NCI-H128 (cell line): ENCODE results near the gene ASH1L.
A peak's percentile ranks its signal among the peaks of the same experiment; 100 is the strongest.
"Not testable (repeated sequence)": the region's sequence is repeated elsewhere in the genome, so short reads cannot be mapped to it uniquely, and the experiment has no call there.

Experiments used
- DNase-seq: peaks from one replicate; lab custom pipeline; 2025; ENCODE audit not compliant: unreplicated experiment; lab: John Stamatoyannopoulos, UW

The ASH1L gene

DNA sequence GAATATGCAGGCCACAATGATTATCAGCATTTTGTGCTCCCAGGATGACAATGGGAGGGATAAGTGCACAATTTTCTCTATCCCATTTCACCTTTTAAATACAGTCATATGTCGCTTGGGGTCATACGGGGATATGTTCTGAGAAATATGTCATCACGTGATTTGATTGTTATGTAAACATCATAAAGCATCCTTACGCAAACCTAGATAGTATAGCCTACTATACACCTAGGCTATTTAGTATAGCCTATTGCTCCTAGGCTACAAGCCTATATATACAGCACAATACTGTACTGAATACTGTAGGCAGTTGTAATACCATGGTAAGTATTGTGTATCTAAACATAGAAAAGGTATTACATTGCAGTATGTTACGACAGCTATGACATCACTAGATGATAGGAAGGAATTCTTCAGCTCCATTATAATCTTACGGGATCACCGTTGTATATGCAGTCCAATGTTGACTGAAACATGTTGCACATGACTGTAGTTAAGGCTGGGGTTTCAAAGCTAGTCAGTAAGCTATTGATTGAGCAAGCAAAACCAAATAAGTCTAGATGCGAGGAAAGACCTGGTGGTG, 223.0 kb downstream of the ASH1L start:
- no peak for DNase-seq

DNA sequence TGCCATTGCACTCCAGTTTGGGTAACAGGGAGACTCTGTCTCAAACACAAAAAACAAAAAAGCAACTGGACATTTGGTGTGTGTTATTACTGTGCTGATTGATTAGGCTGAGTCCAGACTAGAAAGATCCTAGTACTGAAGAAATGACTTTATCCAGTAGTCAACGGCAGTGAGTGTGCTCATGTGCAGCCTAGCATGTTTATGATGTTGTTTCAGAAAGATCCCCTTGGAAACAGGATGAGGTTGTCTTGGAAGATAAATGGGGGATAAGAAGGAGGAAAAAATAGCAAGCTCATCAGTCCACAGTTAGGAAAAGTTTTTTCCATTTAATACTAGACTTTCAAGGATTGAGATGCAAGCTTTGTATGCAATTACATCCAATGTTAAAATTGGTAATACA, 227.6 kb downstream of the ASH1L start:
- DNase-seq: no peak

DNA sequence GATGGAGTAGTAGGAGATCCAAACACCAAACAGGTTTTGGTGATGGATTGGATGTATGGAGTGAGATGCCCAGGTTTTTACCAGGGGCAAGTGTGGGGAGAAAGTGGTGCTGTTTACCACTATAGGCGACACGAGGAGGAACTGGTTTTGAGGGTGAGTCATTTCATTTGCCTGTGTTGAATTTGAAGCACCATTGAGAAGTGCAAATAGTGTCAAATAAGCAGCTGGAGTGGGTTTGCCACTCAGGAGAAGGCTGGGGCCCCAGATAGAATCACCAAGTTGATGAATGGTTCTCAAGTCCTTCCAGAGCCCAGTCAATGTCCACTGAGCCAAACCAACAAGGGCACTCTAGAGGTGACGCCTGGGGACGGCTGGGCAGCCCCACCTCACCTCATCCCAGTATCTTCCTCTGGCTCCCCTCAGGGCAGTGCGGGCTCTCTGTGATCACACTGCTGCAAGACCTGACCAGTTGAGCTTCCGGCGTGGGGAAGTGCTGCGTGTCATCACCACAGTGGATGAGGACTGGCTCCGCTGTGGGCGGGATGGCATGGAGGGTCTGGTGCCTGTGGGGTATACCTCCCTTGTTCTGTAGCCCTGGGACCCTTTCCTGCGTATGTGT, 232.5 kb downstream of the ASH1L start:
- DNase-seq: no peak

DNA sequence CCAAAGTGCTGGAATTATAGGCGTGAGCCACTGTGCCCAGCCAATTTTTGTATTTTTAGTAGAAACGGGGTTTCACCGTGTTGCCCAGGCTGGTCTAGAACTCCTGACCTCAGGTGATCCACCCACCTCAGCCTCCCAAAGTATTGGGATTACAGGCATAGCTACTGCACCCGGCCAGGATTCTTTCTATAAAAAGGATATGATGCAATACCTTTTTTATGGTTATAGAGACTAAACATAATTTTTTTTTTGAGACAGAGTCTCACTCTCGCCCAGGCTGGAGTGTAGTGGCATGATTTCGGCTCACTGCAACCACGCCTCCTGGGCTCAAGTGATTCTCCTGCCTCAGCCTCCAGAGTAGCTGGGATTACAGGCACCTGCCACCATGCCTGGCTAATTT, 233.7 kb downstream of the ASH1L start:
- DNase-seq: not testable (repeated sequence)

DNA sequence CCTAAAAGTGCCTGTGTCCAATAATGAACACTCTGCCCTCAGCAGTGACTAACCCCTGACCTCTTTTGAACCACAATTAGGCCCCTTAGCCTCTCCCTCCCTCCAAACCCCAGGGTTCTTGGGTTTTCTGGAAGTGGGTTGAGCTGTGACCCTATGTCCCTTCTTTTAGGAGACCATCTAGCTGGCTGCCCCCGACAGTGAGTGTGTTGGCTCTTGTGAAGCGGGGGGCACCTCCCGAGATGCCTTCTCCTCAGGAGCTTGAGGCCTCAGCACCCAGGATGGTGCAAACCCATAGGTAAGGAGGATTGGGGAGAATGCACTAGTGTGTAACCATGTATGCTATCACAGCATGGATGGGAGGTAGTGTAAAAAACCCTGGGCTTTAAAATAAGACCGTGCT, 234.6 kb downstream of the ASH1L start:
- DNase-seq: no peak

DNA sequence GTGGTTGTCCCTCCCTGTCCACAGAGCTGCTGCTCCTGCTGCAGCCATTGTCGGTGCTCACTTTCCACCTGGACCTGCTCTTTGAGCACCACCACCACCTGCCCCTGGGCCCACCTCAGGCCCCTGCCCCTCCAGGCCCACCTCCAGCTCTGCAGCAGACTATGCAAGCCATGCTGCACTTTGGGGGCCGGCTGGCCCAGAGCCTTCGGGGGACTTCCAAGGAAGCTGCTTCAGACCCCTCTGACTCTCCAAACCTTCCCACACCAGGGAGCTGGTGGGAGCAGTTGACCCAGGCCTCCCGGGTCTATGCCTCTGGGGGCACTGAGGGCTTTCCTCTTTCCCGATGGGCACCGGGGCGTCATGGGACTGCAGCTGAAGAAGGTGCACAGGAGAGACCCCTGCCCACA, 236.0 kb downstream of the ASH1L start:
- DNase-seq: no peak

DNA sequence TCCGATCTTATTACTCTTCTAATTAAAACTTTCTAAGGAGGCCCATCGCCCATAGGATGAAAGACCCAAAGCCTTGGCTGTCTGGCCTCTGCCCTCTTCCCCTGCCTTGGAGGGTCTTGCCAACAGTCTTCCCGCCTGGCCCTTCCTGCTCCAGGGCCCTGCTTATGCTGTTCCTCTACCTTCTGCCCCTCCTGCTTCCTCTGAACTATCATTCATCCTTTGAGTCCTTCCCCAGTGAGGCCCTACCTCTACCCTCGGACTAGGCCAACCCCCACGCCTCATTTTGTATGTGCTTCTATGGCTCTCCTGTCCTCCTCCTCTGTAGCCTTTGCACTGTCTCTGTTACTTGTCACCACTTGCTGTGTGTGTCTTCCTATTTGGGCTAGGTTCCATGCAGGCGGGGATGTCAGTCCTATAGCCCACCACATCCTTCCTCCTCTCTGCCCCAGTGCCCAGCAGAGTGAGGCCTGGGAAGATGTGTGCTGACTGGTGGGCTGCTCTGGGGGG, 236.5 kb downstream of the ASH1L start:
- no peak for DNase-seq

- no peak for DNase-seq
Measured at GRCh38 chr1:155325603-155325893, 237.1 kb downstream of the ASH1L start.

- DNase-seq: no peak
Measured at GRCh38 chr1:155324717-155325602, 237.6 kb downstream of the ASH1L start.

DNA sequence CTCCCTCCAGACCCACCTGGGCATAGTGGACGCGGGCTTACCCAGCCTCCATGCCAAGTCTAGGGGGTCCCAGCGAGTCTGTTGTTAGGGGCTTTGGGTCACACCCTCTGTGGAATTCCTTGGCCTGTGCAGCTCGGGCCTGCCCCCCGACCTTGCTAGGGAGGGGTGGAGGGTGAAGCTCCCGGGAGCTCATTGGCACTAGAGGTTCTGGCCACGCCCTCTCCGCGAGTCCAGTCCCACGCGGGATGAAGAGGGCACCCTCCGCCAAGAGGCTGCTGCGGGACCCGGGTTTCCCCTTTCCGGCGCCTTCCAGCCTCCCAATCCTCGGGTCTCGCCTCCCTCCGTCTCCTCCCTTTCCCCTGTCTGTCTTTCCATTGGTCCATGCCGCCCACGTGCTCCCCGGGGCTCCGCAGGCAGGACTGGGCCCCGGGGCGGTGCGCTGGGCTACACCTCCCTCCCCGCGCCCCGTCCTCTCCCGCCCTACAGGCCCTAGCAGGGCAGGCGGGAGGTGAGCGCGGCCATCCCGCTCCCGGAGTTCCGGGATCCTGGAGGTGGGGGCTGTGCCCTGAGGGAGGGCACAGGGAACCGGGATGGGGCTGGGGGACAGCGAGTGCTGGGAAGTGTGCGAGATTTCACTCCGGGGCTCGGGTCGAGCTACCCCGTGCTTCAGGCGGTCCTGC, 238.4 kb downstream of the ASH1L start:
- DNase-seq: peak; percentile 92

DNA sequence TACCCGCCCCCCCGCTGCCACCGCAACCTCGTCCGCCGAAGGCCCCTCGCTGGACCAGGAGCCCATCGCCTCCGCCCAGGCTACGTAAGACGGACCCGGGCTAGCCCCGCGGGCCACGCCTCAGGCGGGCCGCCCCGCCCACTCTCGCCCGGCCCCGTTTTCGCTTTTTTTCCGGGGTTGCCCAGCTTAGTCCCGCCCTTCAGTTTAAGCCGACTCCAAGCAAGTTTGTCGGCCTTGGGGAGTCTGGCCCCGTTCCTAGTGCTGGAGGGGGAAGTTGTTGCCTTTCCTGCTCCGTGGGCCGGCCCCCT, 238.9 kb downstream of the ASH1L start:
- DNase-seq: peak; percentile 55

- DNase-seq: peak; percentile 74
Measured at GRCh38 chr1:155322953-155323728, 239.5 kb downstream of the ASH1L start.

- no peak for DNase-seq
Measured at GRCh38 chr1:155322571-155322952, 240.0 kb downstream of the ASH1L start.

- DNase-seq: no peak
Measured at GRCh38 chr1:155321639-155322503, 240.7 kb downstream of the ASH1L start.

DNA sequence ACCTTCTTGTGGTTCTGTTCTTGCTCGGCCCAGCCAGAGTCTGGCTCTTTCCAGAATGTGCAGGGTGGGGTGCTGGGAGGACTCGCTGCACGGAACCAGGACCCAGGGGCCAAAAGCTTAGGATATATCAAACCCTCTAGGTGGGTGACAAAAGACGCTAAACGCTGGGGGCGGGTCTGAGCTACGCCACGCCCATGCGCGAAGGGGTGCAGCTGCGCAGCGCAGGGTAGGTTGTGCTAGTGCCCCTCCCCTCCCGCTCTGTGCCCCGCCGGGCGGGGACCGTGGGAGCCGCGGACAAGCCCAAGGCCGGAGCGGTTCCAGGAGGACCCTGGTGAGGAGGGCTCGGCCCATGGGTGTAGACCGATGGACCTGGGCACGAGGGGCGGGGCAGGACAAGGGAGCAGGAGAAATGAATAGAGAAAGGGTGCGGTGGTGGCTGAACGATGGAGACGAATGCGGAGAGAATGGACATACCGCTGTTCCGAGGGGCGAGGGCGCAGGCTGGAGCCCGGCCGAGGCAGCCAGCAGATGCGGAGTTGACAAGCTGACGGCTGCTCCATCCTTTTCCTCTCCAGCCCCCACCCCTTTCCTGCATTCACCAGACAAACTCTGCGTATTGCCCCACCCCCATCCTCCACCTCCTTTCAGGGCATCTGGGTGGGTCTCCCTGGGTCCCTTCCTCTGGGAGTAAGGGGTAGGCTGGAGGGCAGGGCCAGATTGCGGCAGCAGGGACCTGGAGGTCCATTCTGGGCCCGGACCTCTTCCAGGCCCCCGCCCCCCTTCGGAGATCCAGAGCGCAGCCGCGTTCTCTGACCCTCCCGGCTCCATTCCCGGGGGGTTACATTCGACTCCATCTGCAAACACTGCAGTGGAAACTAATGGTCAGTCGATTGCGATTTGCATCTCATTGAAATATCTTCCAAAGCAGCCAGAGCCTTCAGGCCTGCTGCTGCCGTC, 241.7 kb downstream of the ASH1L start, which contains the start of gene RUSC1:
Gene RUSC1, plus strand, starts transcription at position 234 of the 957 bp plus-strand sequence. CDS start 880 bp downstream, outside the sequence.
- no peak for DNase-seq

DNA sequence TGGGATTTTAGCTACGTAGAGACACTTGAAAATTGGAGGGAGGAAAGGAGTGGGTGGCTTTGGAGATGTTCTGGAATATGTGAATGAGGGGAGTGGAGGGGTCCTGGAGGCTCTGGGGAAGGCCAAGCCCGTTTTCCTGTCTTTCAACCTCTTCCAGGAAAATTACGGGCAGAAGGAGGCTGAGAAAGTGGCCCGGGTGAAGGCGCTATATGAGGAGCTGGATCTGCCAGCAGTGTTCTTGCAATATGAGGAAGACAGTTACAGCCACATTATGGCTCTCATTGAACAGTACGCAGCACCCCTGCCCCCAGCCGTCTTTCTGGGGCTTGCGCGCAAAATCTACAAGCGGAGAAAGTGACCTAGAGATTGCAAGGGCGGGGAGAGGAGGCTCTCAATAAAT, 242.4 kb downstream of the ASH1L start:
- DNase-seq: no peak

DNA sequence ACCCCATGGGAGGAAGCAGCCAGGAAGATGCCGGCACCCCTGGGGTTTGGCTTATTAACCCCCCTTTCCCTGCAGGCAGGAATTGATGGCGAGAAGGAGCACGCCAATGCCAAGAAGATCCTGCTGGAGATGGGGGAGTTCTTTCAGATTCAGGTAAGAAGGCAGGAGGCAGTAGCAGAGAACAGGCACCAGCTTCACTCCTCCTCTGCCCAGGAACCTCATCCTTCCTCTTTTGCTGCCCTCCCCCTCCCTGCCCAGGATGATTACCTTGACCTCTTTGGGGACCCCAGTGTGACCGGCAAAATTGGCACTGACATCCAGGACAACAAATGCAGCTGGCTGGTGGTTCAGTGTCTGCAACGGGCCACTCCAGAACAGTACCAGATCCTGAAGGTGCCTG, 243.1 kb downstream of the ASH1L start:
- no peak for DNase-seq

GRCh38 chr1:155318082-155318481, 244.5 kb downstream of the ASH1L start:
- DNase-seq: no peak

- DNase-seq: no peak
Measured at GRCh38 chr1:155316922-155317321, 245.7 kb downstream of the ASH1L start.
